Endothelial cell of umbilical vein (primary cell): ENCODE data around the gene LRRC23. TPM values are rescaled to one million over a fixed set of nuclear protein-coding genes. Genes with fewer than 3 reads are reported as not detected.

Experiments
- BruUV-seq: library from RNA; stranded (reverse); fragments of 400-500 nt; replicated peaks from 2 replicates; lab custom pipeline; 2021; lab: Mats Ljungman, UMichigan
- CTCF ChIA-PET: fragments of 300-600, 350-600 bp; sonication (Branson Sonifier 250); formaldehyde crosslinking; loops from one replicate; lab custom pipeline; 2021; ENCODE audit warnings: antibody characterized with exemption, inconsistent platforms; lab: Charles Lee
- POLR2A ChIA-PET: fragments of 300-600, 350-600 bp; sonication (Branson Sonifier 250); formaldehyde crosslinking; loops from one replicate; lab custom pipeline; 2021; ENCODE audit warnings: antibody characterized with exemption, inconsistent platforms; lab: Charles Lee
- DNase-seq: peaks from one replicate; pipeline ENCODE4 v3.0.0-alpha.2; 2011; ENCODE audit warnings: low read depth, low spot score
- FAIRE-seq: peaks from 2 replicates; lab custom pipeline; 2011; peaks lifted over from hg19 to GRCh38; lab: Jason Lieb, UNC
- H2AFZ ChIP-seq: 2 replicates; pipeline ENCODE4 v1.6.0; 2012; ENCODE audit warnings: low read depth, low read length, control low read depth, inconsistent platforms
- H3K27ac ChIP-seq: 2 replicates; pipeline ENCODE4 v1.5.1; 2011; ENCODE audit warnings: low read depth, mild to moderate bottlenecking, control low read depth, low read length, moderate library complexity; ENCODE audit not compliant: insufficient read depth
- H3K27me3 ChIP-seq, 2 experiments: 2 replicates each; pipeline versions ENCODE4 v1.6.0 to v1.6.1; 2011; ENCODE audit warnings: low read length in 2 of 2, mixed read lengths in 1 of 2; ENCODE audit not compliant: control insufficient read depth in 2 of 2, insufficient read depth in 2 of 2
- H3K36me3 ChIP-seq, 2 experiments: 2 replicates in 1 of 2; 3 replicates in 1 of 2; pipeline ENCODE4 v1.5.1; 2011; ENCODE audit warnings: low read length in 2 of 2, mild to moderate bottlenecking in 1 of 2, moderate library complexity in 1 of 2; ENCODE audit not compliant: control insufficient read depth in 2 of 2, insufficient read depth in 2 of 2; ENCODE audit errors: extremely low read depth in 1 of 2
- H3K4me1 ChIP-seq: 3 replicates; pipeline ENCODE4 v1.5.1; 2011; ENCODE audit warnings: mild to moderate bottlenecking, low read length; ENCODE audit not compliant: control insufficient read depth, insufficient read depth; ENCODE audit errors: extremely low read depth
- H3K4me2 ChIP-seq: 2 replicates; pipeline ENCODE4 v1.6.1; 2011; ENCODE audit warnings: low read length, control low read depth, mixed read lengths; ENCODE audit not compliant: insufficient read depth
- H3K4me3 ChIP-seq, 3 experiments: fragments of 200-600 bp in 1 of 3; sonication (generic), shearing (Covaris generic) in 1 of 3; replicated peaks in 1 of 3; 2 replicates each; pipeline ENCODE4 v1.5.1; 2011 to 2016; ENCODE audit warnings: control low read depth in 3 of 3, low read length in 3 of 3, mild to moderate bottlenecking in 2 of 3, inconsistent platforms in 1 of 3, low read depth in 1 of 3, moderate library complexity in 1 of 3; ENCODE audit not compliant: insufficient read depth in 1 of 3
- H3K79me2 ChIP-seq: 2 replicates; pipeline ENCODE4 v1.6.0; 2012; ENCODE audit warnings: low read length, inconsistent platforms; ENCODE audit not compliant: control insufficient read depth, insufficient read depth
- H3K9ac ChIP-seq: replicated peaks from 2 replicates; pipeline ENCODE3; 2011; ENCODE audit warnings: low read length, control low read depth; ENCODE audit not compliant: insufficient read depth; ENCODE audit errors: extremely low read depth
- H3K9me1 ChIP-seq: replicated peaks from 3 replicates; pipeline ENCODE4 v1.6.0; 2011; ENCODE audit warnings: mild to moderate bottlenecking, low read length; ENCODE audit not compliant: control insufficient read depth, insufficient read depth; ENCODE audit errors: extremely low read depth
- H3K9me3 ChIP-seq: replicated peaks from 2 replicates; pipeline ENCODE4 v1.5.1; 2012; ENCODE audit warnings: low read length, inconsistent platforms; ENCODE audit not compliant: control insufficient read depth, insufficient read depth
- H4K20me1 ChIP-seq: replicated peaks from 2 replicates; pipeline ENCODE3; 2011; ENCODE audit warnings: mild to moderate bottlenecking, low read length; ENCODE audit not compliant: control insufficient read depth, insufficient read depth; ENCODE audit errors: extremely low read depth
- EZH2 ChIP-seq: IDR thresholded peaks from 2 replicates; pipeline ENCODE4 v1.6.1; 2012; ENCODE audit warnings: borderline replicate concordance, low read depth, mild to moderate bottlenecking, moderate library complexity, low read length, inconsistent platforms; ENCODE audit not compliant: severe bottlenecking
- FOS ChIP-seq: IDR thresholded peaks from 2 replicates; pipeline ENCODE4 v1.6.1; 2011; ENCODE audit warnings: mild to moderate bottlenecking, low read length, moderate library complexity, borderline replicate concordance; ENCODE audit not compliant: insufficient read depth
- GATA2 ChIP-seq: IDR thresholded peaks from 2 replicates; pipeline ENCODE4 v1.7.0; 2011; ENCODE audit warnings: low read depth, mild to moderate bottlenecking, moderate library complexity, mixed read lengths, low read length; ENCODE audit not compliant: insufficient read length, insufficient read depth
- JUN ChIP-seq: IDR thresholded peaks from 2 replicates; pipeline ENCODE4 v1.6.1; 2011; ENCODE audit warnings: borderline replicate concordance, low read depth; ENCODE audit not compliant: insufficient read length, insufficient read depth
- MYC ChIP-seq: IDR thresholded peaks from one replicate; pipeline ENCODE4 v1.6.1; 2011; ENCODE audit warnings: mild to moderate bottlenecking, low read depth, low read length
- POLR2A ChIP-seq: IDR thresholded peaks from 2 replicates; pipeline ENCODE4 v1.6.1; 2012; ENCODE audit warnings: low read depth, mild to moderate bottlenecking, control low read depth, low read length
- POLR2AphosphoS5 ChIP-seq: IDR thresholded peaks from 2 replicates; pipeline ENCODE4 v1.6.1; 2012; ENCODE audit warnings: low read depth, mild to moderate bottlenecking, control low read depth, low read length, moderate library complexity; ENCODE audit not compliant: insufficient read depth
- dilution Hi-C: fragments of 300-500 bp; cut with MboI; formaldehyde crosslinking; loops from one replicate; pipeline ENCODE4 v1.15.0; 2019; ENCODE audit warnings: low sequenced_read_pairs; ENCODE audit not compliant: extremely low pct_ligation_motif_present
- intact Hi-C: fragments of 100-400 bp; cut with micrococcal nuclease; formaldehyde crosslinking; loops from one replicate; pipeline ENCODE4 v1.10.0; 2022
- polyA plus RNA-seq, 4 experiments: library from polyadenylated mRNA; depleted of rRNA in 3 of 4; stranded (reverse) in 3 of 4; unstranded in 1 of 4; fragments of >200 nt; gene quantifications; 2 replicates each; pipeline versions ENCODE4 v1.2.1 to v1.2.3, GENCODE V29; 2011 to 2012; ENCODE audit warnings: missing spikeins in 1 of 4
- total RNA-seq: library from RNA; stranded (reverse); gene quantifications from 2 replicates; pipeline ENCODE4 v1.2.3, GENCODE V29; 2021
- TF ChIP-seq, protein P1 (sequence below): IDR thresholded peaks from 2 replicates; pipeline ENCODE4 v1.6.1; 2011; ENCODE audit not compliant: insufficient read depth, insufficient read length
- TF ChIP-seq, protein P2 (sequence below), 2 donors: IDR thresholded peaks; 1 replicate in 1 of 2; 2 replicates in 1 of 2; pipeline ENCODE4 v1.5.1; 2011; ENCODE audit warnings: low read length in 2 of 2, mild to moderate bottlenecking in 2 of 2, moderate library complexity in 2 of 2, control low read depth in 1 of 2, inconsistent platforms in 1 of 2, low read depth in 1 of 2; ENCODE audit not compliant: insufficient read depth in 1 of 2; ENCODE audit errors: extremely low read depth in 1 of 2

Gene LRRC23
- total and polyA plus RNA-seq, 2 donors (not counting 3 experiments of a cell fraction or from before 2014, with no cell fraction given): 3.1 to 3.5 TPM

DNA sequence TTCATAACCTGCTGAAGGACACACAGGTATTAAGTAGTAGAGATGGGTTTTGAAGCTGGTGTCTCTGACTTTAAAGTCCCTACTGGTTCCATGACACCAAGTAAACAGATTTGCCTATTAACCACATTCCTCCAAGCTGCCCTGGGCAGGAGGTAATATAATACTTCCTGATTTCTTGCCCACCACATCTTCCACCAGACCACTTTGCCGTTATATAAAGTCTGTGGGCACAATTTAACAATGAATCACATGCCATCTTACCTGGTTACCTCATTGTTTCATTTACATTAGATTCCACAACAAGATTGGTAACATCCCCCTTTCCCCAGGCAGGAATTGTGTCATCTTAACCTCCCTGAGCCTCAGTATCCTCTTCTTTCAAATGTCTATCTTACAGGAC lies 900 bp upstream of the LRRC23 start:
- Histone ChIP-seq H3K4me3 (no peak overlapping the region), H3K36me3 (no peaks in the 10 kb centered on the region), H3K4me2 (no peak overlapping the region), H3K27me3 (no peaks in the 10 kb centered on the region), H2AFZ (peak overlapping the region; percentile 86), H3K27ac (no peak overlapping the region), H3K9ac (no peak overlapping the region), H3K9me3 (no peaks in the 10 kb centered on the region), H3K79me2 (no peaks in the 10 kb centered on the region), H3K4me1 (peaks cover 7% of the 10 kb centered on the region), H4K20me1 (no peaks in the 10 kb centered on the region), H3K9me1 (no peaks in the 10 kb centered on the region)
- no TSS peak for BruUV-seq
- dilution Hi-C loops: no loop called here
- TF ChIP-seq FOS (no peak), MYC (no peak), POLR2AphosphoS5 (no peak), POLR2A (no peak), JUN (no peak), EZH2 (no peak), GATA2 (no peak)
- TF ChIP-seq, protein P1, sequence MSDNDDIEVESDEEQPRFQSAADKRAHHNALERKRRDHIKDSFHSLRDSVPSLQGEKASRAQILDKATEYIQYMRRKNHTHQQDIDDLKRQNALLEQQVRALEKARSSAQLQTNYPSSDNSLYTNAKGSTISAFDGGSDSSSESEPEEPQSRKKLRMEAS: no peak
- TF ChIP-seq, protein P2, sequence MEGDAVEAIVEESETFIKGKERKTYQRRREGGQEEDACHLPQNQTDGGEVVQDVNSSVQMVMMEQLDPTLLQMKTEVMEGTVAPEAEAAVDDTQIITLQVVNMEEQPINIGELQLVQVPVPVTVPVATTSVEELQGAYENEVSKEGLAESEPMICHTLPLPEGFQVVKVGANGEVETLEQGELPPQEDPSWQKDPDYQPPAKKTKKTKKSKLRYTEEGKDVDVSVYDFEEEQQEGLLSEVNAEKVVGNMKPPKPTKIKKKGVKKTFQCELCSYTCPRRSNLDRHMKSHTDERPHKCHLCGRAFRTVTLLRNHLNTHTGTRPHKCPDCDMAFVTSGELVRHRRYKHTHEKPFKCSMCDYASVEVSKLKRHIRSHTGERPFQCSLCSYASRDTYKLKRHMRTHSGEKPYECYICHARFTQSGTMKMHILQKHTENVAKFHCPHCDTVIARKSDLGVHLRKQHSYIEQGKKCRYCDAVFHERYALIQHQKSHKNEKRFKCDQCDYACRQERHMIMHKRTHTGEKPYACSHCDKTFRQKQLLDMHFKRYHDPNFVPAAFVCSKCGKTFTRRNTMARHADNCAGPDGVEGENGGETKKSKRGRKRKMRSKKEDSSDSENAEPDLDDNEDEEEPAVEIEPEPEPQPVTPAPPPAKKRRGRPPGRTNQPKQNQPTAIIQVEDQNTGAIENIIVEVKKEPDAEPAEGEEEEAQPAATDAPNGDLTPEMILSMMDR (IDR thresholded peaks at IDR 0.05; ENCODE audit: extremely low read depth in 1 of 2, insufficient read depth in 1 of 2, low read depth in 1 of 2, low read length in 2 of 2): no peak
- intact Hi-C loops: loop anchor here (1.0 kb wide), 1 partner anchor 12 kb away; no protein-coding TSS in a partner anchor
- DNase-seq (no peak), FAIRE-seq (no peak)
- ChIA-PET POLR2A (no interaction called here), CTCF (interaction anchor here (1.5 to 2.0 kb wide), 3 partner anchors 13 to 34 kb away, joined by 5 to 7 read pairs (median 6); partner anchors contain the start of gene SPSB2)
